ENCODE measurements around the gene KIFBP.
"Not testable (repeated sequence)": the region's sequence is repeated elsewhere in the genome, so short reads cannot be mapped to it uniquely, and the experiment has no call there.

KIFBP gene

GRCh38 chr10:69007260-69007659, 18.7 kb downstream of the KIFBP start:
- Histone ChIP-seq H3K27me3 (ENCODE audit: insufficient read depth, low read depth) (no peaks in the 10 kb centered on the region), H2AFZ (ENCODE audit: low read depth) (no peak overlapping the region), H3K4me2 (no peak overlapping the region), H3K36me3 (ENCODE audit: insufficient read depth) (no peaks in the 10 kb centered on the region), H3K4me3 (IDR thresholded peaks at IDR 0.05; ENCODE audit: insufficient read depth, low read depth, low read length) (no peak overlapping the region), H3K79me2 (ENCODE audit: insufficient read depth, low read depth) (no peaks in the 10 kb centered on the region), H4K20me1 (ENCODE audit: insufficient read depth) (no peaks in the 10 kb centered on the region), H3K27ac (no peak overlapping the region), H3K4me1 (ENCODE audit: low read depth, poor library complexity, severe bottlenecking) (peaks cover 7% of the 10 kb centered on the region), H3K9ac (no peak overlapping the region)
- no peak for TF ChIP-seq CTCF (conservative IDR thresholded peaks at IDR 0.05; ENCODE audit: low read depth, low read length)

- Histone ChIP-seq H3K9ac (no peak overlapping the region), H3K4me2 (no peak overlapping the region), H3K27me3 (ENCODE audit: insufficient read depth, low read depth) (no peaks in the 10 kb centered on the region), H3K27ac (no peak overlapping the region), H4K20me1 (ENCODE audit: insufficient read depth) (no peaks in the 10 kb centered on the region), H3K4me1 (ENCODE audit: low read depth, poor library complexity, severe bottlenecking) (peaks cover 7% of the 10 kb centered on the region), H3K79me2 (ENCODE audit: insufficient read depth, low read depth) (no peaks in the 10 kb centered on the region), H2AFZ (ENCODE audit: low read depth) (no peak overlapping the region), H3K36me3 (ENCODE audit: insufficient read depth) (no peaks in the 10 kb centered on the region), H3K4me3 (IDR thresholded peaks at IDR 0.05; ENCODE audit: insufficient read depth, low read depth, low read length) (no peak overlapping the region)
- no peak for TF ChIP-seq CTCF (conservative IDR thresholded peaks at IDR 0.05; ENCODE audit: low read depth, low read length)
Observed at GRCh38 chr10:69009360-69009759, 20.8 kb downstream of the KIFBP start.

GRCh38 chr10:69010151-69010640, 21.6 kb downstream of the KIFBP start:
- no peak for TF ChIP-seq CTCF (conservative IDR thresholded peaks at IDR 0.05; ENCODE audit: low read depth, low read length)
- no peak overlapping the region for H3K4me2 ChIP-seq
- H3K27me3 ChIP-seq (ENCODE audit: insufficient read depth, low read depth), result no peaks in the 10 kb centered on the region
- H3K27ac ChIP-seq, result no peak overlapping the region
- no peaks in the 10 kb centered on the region for H3K36me3 ChIP-seq (ENCODE audit: insufficient read depth)
- no peak overlapping the region for H3K9ac ChIP-seq
- no peak overlapping the region for H3K4me3 ChIP-seq (IDR thresholded peaks at IDR 0.05; ENCODE audit: insufficient read depth, low read depth, low read length)
- no peaks in the 10 kb centered on the region for H3K79me2 ChIP-seq (ENCODE audit: insufficient read depth, low read depth)
- no peaks in the 10 kb centered on the region for H4K20me1 ChIP-seq (ENCODE audit: insufficient read depth)
- no peak overlapping the region for H2AFZ ChIP-seq (ENCODE audit: low read depth)
- H3K4me1 ChIP-seq (ENCODE audit: low read depth, poor library complexity, severe bottlenecking), result no peaks in the 10 kb centered on the region

- not testable (repeated sequence) for H3K27ac ChIP-seq; H4K20me1 ChIP-seq (ENCODE audit: insufficient read depth); H3K4me3 ChIP-seq (IDR thresholded peaks at IDR 0.05; ENCODE audit: insufficient read depth, low read depth, low read length); H3K36me3 ChIP-seq (ENCODE audit: insufficient read depth); H3K27me3 ChIP-seq (ENCODE audit: insufficient read depth, low read depth); H3K4me2 ChIP-seq; H3K4me1 ChIP-seq (ENCODE audit: low read depth, poor library complexity, severe bottlenecking); H2AFZ ChIP-seq (ENCODE audit: low read depth); H3K9ac ChIP-seq; H3K79me2 ChIP-seq (ENCODE audit: insufficient read depth, low read depth)
Observed at GRCh38 chr10:69012778-69013177, 24.2 kb downstream of the KIFBP start.

GRCh38 chr10:69014171-69014570, 25.6 kb downstream of the KIFBP start:
- H3K79me2 ChIP-seq (ENCODE audit: insufficient read depth, low read depth), result no peaks in the 10 kb centered on the region
- H3K4me1 ChIP-seq (ENCODE audit: low read depth, poor library complexity, severe bottlenecking), result no peaks in the 10 kb centered on the region
- no peak overlapping the region for H3K9ac ChIP-seq
- no peak overlapping the region for H2AFZ ChIP-seq (ENCODE audit: low read depth)
- no peak for TF ChIP-seq CTCF (conservative IDR thresholded peaks at IDR 0.05; ENCODE audit: low read depth, low read length)
- no peaks in the 10 kb centered on the region for H4K20me1 ChIP-seq (ENCODE audit: insufficient read depth)
- H3K27ac ChIP-seq, result no peak overlapping the region
- no peaks in the 10 kb centered on the region for H3K27me3 ChIP-seq (ENCODE audit: insufficient read depth, low read depth)
- H3K4me2 ChIP-seq, result no peak overlapping the region
- no peak overlapping the region for H3K4me3 ChIP-seq (IDR thresholded peaks at IDR 0.05; ENCODE audit: insufficient read depth, low read depth, low read length)
- H3K36me3 ChIP-seq (ENCODE audit: insufficient read depth), result no peaks in the 10 kb centered on the region

All from KMS-11 (cell line).